ENCODE results near the gene CD1B.

GRCh38 chr1:158324395-158324794 is 6.9 kb downstream of the CD1B start:
- TF ChIP-seq FOXK2 (IDR thresholded peaks at IDR 0.05) = no peak
- TF ChIP-seq FOXM1 (IDR thresholded peaks at IDR 0.05; ENCODE audit: borderline replicate concordance) = no peak
- TF ChIP-seq TARDBP (IDR thresholded peaks at IDR 0.05) = no peak
- no peak for TF ChIP-seq HDGF (IDR thresholded peaks at IDR 0.05; ENCODE audit: borderline replicate concordance)
- no peak for TF ChIP-seq ELF4 (IDR thresholded peaks at IDR 0.05)
- no peak for TF ChIP-seq ARNT (IDR thresholded peaks at IDR 0.05)
- TF ChIP-seq BHLHE40 (IDR thresholded peaks at IDR 0.05; ENCODE audit: borderline replicate concordance) = no peak
- no peak for TF ChIP-seq SP1 (IDR thresholded peaks at IDR 0.05)
- TF ChIP-seq FOXA1 (IDR thresholded peaks at IDR 0.05) = no peak
- TF ChIP-seq, protein P1, sequence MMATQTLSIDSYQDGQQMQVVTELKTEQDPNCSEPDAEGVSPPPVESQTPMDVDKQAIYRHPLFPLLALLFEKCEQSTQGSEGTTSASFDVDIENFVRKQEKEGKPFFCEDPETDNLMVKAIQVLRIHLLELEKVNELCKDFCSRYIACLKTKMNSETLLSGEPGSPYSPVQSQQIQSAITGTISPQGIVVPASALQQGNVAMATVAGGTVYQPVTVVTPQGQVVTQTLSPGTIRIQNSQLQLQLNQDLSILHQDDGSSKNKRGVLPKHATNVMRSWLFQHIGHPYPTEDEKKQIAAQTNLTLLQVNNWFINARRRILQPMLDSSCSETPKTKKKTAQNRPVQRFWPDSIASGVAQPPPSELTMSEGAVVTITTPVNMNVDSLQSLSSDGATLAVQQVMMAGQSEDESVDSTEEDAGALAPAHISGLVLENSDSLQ (IDR thresholded peaks at IDR 0.05) = no peak
- no peak for TF ChIP-seq SUZ12 (IDR thresholded peaks at IDR 0.05)
- TF ChIP-seq LEF1 (IDR thresholded peaks at IDR 0.05; ENCODE audit: borderline replicate concordance) = no peak
- TF ChIP-seq CTBP1 (IDR thresholded peaks at IDR 0.05; ENCODE audit: borderline replicate concordance) = no peak
